ENCODE data around the gene KLK7. TPM values are rescaled to one million over a fixed set of nuclear protein-coding genes. Genes with fewer than 3 reads are reported as not detected.

The KLK7 gene
- polyA plus RNA-seq, 1 donor = 0.42 TPM

DNA sequence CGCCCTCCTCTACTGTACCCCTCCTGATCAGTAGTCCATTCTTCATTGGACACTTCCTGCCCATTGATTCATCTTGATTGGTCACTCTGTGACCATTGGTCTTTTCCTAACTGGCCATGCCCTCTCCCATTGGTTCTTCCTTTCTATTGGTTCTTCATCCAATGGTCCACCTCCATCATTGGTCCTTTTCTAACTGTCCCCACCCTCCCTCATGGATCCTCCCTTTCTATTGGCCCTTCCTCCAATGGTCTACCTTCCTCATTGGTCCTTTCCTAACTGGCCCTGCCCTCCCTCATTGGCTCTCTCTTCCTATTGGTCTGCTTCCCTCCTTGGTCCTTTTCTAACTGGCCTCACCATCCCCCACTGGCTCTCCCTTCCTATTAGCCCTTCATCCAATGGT is 21.5 kb downstream of the KLK7 start:
- Histone ChIP-seq H3K4me3 (ENCODE audit: low read length) (no peak overlapping the region), H3K36me3 (ENCODE audit: control insufficient read depth, insufficient read depth, low read length) (no peaks in the 10 kb centered on the region), H3K27ac (ENCODE audit: low read length) (no peak overlapping the region), H3K4me1 (ENCODE audit: control insufficient read depth, insufficient read depth, low read length) (no peaks in the 10 kb centered on the region), H3K9me3 (ENCODE audit: control insufficient read depth, low read depth, low read length) (no peaks in the 10 kb centered on the region), H3K27me3 (ENCODE audit: control insufficient read depth, insufficient read depth, low read length) (no peaks in the 10 kb centered on the region)
- no peak for DNase-seq
- no CpG with 5 or more reads among the region's 1 CpG for WGBS (ENCODE audit: insufficient coverage, low lambda C conversion rate)

DNA sequence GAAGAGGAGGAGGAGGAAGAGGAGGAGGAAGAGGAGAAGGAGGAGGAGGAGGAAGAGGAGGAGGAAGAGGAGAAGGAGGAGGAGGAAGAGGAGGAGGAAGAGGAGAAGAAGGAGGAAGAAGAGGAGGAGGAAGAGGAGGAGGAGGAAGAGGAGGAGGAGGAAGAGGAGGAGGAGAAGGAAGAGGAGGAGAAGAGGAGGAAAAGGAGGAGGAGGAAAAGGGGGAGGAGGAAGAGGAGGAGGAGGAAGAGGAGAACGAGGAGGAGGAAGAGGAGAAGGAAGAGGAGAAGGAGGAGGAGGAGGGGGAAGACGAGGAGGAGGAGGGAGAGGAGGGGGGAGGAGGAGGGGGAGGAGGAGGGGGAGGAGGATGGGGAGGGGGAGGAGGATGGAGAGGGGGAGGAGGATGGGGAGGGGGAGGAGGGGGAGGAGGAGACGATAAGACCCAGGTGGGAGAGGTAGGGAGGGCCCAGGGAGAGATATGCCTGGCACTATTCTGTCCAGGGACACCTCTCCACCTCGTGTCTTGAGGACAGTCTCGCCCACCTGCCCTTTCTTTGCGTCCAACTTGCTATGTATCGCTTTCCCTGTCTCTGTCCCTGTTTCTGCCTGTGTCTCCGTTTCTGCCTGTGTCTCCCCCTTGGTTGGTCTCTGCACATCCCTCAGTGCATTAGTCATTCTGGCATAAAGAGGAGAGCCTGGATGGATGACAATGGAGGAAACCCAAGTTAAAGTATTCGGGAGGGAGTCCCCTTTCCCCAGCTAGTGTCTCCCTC is 23.8 kb downstream of the KLK7 start:
- Histone ChIP-seq H3K9me3 (ENCODE audit: control insufficient read depth, low read depth, low read length) (no peaks in the 10 kb centered on the region), H3K27ac (ENCODE audit: low read length) (no peak overlapping the region), H3K36me3 (ENCODE audit: control insufficient read depth, insufficient read depth, low read length) (no peaks in the 10 kb centered on the region), H3K4me1 (ENCODE audit: control insufficient read depth, insufficient read depth, low read length) (no peaks in the 10 kb centered on the region), H3K4me3 (ENCODE audit: low read length) (no peak overlapping the region), H3K27me3 (ENCODE audit: control insufficient read depth, insufficient read depth, low read length) (no peaks in the 10 kb centered on the region)
- DNase-seq = peak in 1 of 2 donors; percentile 12
- 72% methylated on average over 3 of the region's 9 CpGs for WGBS (ENCODE audit: insufficient coverage, low lambda C conversion rate)

DNA sequence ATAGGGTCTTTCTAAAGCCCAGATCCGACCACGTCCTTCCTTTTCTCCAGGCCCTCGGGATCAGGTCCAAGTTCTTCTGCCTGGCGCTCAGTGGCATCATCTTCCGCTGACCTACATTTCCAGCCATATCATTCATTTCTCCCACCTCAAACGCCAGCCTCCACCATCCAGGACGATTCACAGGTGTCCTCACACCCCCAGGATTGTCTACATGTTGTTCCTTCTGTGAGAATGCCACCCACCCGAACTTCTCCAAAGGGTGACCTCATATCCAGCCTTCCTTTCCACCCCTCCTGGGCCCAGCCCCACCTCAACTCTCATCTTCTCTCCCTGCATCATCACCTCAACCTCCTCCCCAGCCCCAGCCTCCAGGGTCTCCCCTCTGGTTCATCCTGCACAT is 26.1 kb downstream of the KLK7 start:
- Histone ChIP-seq H3K36me3 (ENCODE audit: control insufficient read depth, insufficient read depth, low read length) (no peaks in the 10 kb centered on the region), H3K4me3 (ENCODE audit: low read length) (no peak overlapping the region), H3K9me3 (ENCODE audit: control insufficient read depth, low read depth, low read length) (no peaks in the 10 kb centered on the region), H3K27ac (ENCODE audit: low read length) (no peak overlapping the region), H3K27me3 (ENCODE audit: control insufficient read depth, insufficient read depth, low read length) (no peaks in the 10 kb centered on the region), H3K4me1 (ENCODE audit: control insufficient read depth, insufficient read depth, low read length) (no peaks in the 10 kb centered on the region)
- WGBS (ENCODE audit: insufficient coverage, low lambda C conversion rate) = 86% methylated on average over 4 of the region's 8 CpGs
- no peak for DNase-seq

DNA sequence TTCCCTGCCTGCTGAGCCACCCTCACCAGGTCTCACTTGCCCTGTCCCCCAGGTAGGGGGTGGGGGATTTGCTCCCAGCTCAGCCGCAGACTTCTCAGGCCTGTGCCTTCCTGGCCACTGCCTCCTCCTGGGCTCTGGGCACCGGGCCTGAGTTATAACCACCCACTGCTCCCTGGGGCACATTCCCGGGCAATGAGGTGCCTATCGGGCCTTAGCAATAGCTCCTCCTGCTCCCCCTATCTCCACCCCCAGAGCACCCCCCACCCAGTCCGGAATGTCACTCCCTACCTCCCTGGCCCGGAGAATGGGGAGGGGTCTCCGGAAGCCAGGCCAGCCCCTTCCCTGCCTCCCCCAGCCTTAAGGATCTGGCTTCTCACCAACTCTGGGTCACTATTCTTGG is 30.8 kb downstream of the KLK7 start, which contains the start of gene KLK5:
Gene KLK5 (minus strand): TSS at position 129 of the 400 bp plus-strand sequence. CDS start 381 bp downstream, outside the sequence.
- H3K4me3 ChIP-seq (ENCODE audit: low read length) = no peak within 1 kb of the TSS
- H3K27me3 ChIP-seq (ENCODE audit: control insufficient read depth, insufficient read depth, low read length) = no peaks in the 10 kb centered on the region
- DNase-seq = no peak
- WGBS (ENCODE audit: insufficient coverage, low lambda C conversion rate) = no CpG with 5 or more reads among the region's 7 CpGs
- no peaks in the 10 kb centered on the region for H3K4me1 ChIP-seq (ENCODE audit: control insufficient read depth, insufficient read depth, low read length)
- H3K9me3 ChIP-seq (ENCODE audit: control insufficient read depth, low read depth, low read length) = no peaks in the 10 kb centered on the region
- H3K36me3 ChIP-seq (ENCODE audit: control insufficient read depth, insufficient read depth, low read length) = no peaks in the 10 kb centered on the region
- H3K27ac ChIP-seq (ENCODE audit: low read length) = no peak within 1 kb of the TSS

DNA sequence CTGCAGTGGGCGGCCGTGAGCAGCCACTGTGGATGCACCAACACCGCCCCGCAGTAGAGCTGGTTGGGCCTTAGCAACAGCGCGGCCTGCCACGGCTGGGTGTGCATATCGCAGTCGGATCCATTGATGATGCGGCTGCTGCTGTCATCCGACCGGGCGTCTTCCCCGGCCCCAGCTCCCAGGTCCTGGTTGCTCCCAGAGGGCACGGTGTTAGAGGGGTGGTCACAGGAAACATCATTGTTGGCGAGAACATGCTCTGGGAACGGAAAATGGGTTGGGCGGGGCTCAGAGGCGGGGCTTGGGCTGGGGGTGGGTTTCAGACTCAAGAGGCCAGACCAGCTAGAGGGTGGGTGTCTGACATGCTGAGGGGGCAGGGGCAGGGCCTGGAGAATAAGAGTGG is 33.9 kb downstream of the KLK7 start:
- no peaks in the 10 kb centered on the region for H3K4me1 ChIP-seq (ENCODE audit: control insufficient read depth, insufficient read depth, low read length)
- H3K9me3 ChIP-seq (ENCODE audit: control insufficient read depth, low read depth, low read length) = no peaks in the 10 kb centered on the region
- no peaks in the 10 kb centered on the region for H3K36me3 ChIP-seq (ENCODE audit: control insufficient read depth, insufficient read depth, low read length)
- DNase-seq = no peak
- H3K27me3 ChIP-seq (ENCODE audit: control insufficient read depth, insufficient read depth, low read length) = no peaks in the 10 kb centered on the region
- no peak overlapping the region for H3K4me3 ChIP-seq (ENCODE audit: low read length)
- no CpG with 5 or more reads among the region's 19 CpGs for WGBS (ENCODE audit: insufficient coverage, low lambda C conversion rate)
- H3K27ac ChIP-seq (ENCODE audit: low read length) = no peak overlapping the region

DNA sequence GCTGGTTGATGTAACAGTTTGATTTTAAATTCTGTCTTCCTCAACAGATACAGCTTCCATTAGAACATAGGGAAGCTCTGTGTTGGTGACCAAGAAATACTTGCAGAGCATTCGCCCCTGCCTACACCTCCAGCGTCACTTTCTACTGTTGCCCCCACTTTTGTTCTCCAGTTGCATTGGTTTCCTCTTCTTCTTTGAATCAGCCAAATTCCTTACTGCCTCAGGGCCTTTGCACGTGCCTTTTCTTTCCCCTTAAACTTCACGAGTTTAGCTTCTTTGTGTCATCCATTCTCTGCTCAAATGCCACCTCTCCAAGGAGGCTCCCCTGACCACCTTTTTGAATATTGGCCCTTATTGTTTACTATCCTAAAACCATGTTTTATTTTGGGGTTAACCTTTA is 36.6 kb downstream of the KLK7 start:
- Histone ChIP-seq H3K27ac (ENCODE audit: low read length) (no peak overlapping the region), H3K4me3 (ENCODE audit: low read length) (no peak overlapping the region), H3K9me3 (ENCODE audit: control insufficient read depth, low read depth, low read length) (no peaks in the 10 kb centered on the region), H3K4me1 (ENCODE audit: control insufficient read depth, insufficient read depth, low read length) (no peaks in the 10 kb centered on the region), H3K36me3 (ENCODE audit: control insufficient read depth, insufficient read depth, low read length) (no peaks in the 10 kb centered on the region), H3K27me3 (ENCODE audit: control insufficient read depth, insufficient read depth, low read length) (no peaks in the 10 kb centered on the region)
- 95% methylated on average over 3 of the region's 4 CpGs for WGBS (ENCODE audit: insufficient coverage, low lambda C conversion rate)
- no peak for DNase-seq

DNA sequence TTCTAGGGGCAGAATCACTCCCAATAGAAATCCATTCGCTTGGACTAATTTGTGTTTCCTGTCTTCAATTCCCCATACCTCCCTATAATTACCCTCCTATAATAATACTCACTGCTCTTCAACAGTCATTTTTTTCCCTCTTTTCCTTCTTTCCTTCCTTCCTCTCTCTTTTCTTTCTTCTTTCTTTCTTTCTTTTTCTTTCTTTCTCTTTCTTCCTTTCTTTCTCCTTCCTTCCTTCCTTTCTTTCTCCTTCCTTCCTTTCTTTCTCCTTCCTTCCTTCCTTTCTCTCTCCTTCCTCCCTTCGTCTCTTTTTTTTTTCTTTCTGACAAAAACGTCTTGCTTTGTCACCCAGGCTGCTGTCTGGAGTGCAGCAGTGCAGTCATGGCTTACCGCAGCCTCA is 38.9 kb downstream of the KLK7 start:
- Histone ChIP-seq H3K27me3 (ENCODE audit: control insufficient read depth, insufficient read depth, low read length) (no peaks in the 10 kb centered on the region), H3K9me3 (ENCODE audit: control insufficient read depth, low read depth, low read length) (no peaks in the 10 kb centered on the region), H3K4me1 (ENCODE audit: control insufficient read depth, insufficient read depth, low read length) (no peaks in the 10 kb centered on the region), H3K36me3 (ENCODE audit: control insufficient read depth, insufficient read depth, low read length) (no peaks in the 10 kb centered on the region), H3K27ac (ENCODE audit: low read length) (no peak overlapping the region), H3K4me3 (ENCODE audit: low read length) (no peak overlapping the region)
- 72% methylated on average over 2 of the region's 4 CpGs for WGBS (ENCODE audit: insufficient coverage, low lambda C conversion rate)
- DNase-seq = no peak

DNA sequence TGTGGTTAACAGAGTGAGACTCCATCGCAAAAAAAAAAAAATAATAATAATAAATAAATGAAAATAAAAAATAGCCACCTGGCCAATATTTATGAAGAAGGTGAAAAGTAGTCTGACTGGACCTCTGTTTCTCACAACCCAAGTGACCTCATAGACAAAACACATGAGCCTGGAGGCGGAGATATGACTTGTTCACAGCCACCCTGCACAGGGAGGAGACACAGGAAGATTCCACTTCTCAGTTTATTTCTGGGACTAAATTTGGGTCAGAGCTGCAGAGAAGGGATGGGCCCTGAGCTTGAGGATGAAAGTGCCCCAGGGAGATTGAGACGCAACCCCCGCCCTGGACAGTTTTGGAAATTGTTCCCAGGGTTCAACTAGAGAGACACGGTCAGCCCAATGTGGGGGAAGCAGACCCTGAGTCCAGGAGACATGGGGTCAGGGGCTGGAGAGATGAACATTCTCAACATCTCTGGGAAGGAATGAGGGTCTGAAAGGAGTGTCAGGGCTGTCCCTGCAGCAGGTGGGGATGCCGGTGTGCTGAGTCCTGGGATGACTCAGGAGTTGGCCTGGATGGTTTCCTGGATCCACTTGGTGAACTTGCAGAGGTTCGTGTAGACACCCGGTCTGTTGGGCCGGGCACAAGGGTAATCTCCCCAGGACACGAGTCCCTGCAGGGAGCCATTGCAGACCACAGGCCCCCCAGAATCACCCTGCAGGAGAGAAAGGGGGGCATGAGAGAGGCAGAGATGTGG is 40.5 kb downstream of the KLK7 start:
- H3K27ac ChIP-seq (ENCODE audit: low read length) = no peak overlapping the region
- no CpG with 5 or more reads among the region's 10 CpGs for WGBS (ENCODE audit: insufficient coverage, low lambda C conversion rate)

DNA sequence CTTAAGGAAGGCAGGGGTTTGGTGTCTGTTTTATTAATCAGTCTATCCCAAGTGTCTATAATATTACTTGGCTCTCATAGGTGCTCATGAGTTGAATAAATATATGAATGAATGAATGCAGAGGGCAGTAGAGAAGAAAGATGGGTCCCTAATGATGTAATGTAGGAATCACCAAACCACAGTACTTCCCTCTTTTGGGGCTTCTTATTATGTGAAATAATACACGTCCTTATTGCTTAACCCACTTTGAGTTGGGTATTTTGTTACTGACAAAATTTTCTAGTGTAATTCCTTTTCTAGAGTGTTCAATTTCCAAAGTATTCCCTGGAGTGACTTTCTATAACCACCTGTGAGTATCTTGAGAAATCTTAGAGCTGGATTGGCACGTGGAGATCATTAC is 44.1 kb downstream of the KLK7 start:
- H3K27me3 ChIP-seq (ENCODE audit: control insufficient read depth, insufficient read depth, low read length) = no peaks in the 10 kb centered on the region
- DNase-seq = no peak
- H3K4me3 ChIP-seq (ENCODE audit: low read length) = no peak overlapping the region
- no peaks in the 10 kb centered on the region for H3K9me3 ChIP-seq (ENCODE audit: control insufficient read depth, low read depth, low read length)
- no peak overlapping the region for H3K27ac ChIP-seq (ENCODE audit: low read length)
- H3K36me3 ChIP-seq (ENCODE audit: control insufficient read depth, insufficient read depth, low read length) = no peaks in the 10 kb centered on the region
- no peaks in the 10 kb centered on the region for H3K4me1 ChIP-seq (ENCODE audit: control insufficient read depth, insufficient read depth, low read length)
- no CpG with 5 or more reads among the region's 2 CpGs for WGBS (ENCODE audit: insufficient coverage, low lambda C conversion rate)

More for the DNA sequence above, 40.5 kb downstream of the KLK7 start:
- Histone ChIP-seq H3K4me1 (ENCODE audit: control insufficient read depth, insufficient read depth, low read length) (no peaks in the 10 kb centered on the region), H3K36me3 (ENCODE audit: control insufficient read depth, insufficient read depth, low read length) (no peaks in the 10 kb centered on the region), H3K9me3 (ENCODE audit: control insufficient read depth, low read depth, low read length) (no peaks in the 10 kb centered on the region), H3K27me3 (ENCODE audit: control insufficient read depth, insufficient read depth, low read length) (no peaks in the 10 kb centered on the region), H3K4me3 (ENCODE audit: low read length) (no peak overlapping the region)
- no peak for DNase-seq

DNA sequence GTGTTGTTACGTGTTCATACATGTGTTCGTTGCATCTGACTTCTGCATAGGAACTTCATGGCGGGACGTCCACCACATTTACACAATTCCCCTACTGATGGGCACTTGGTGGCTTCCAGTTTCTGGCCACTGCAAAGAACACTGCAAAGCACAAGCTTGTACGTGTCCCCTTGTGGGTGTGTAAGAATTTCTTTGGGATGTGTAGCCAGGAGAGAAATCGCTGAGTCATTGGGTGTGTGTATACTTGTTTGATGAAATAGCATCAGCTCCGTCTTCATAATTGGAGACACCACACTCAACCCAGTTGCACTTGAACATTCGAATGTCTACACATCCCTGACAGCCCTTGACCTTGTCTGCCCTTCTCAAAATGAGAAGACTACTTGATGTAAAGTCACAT is 50.1 kb downstream of the KLK7 start:
- no peak overlapping the region for H3K4me3 ChIP-seq (ENCODE audit: low read length)
- DNase-seq = no peak
- H3K4me1 ChIP-seq (ENCODE audit: control insufficient read depth, insufficient read depth, low read length) = no peaks in the 10 kb centered on the region
- H3K27ac ChIP-seq (ENCODE audit: low read length) = no peak overlapping the region
- H3K27me3 ChIP-seq (ENCODE audit: control insufficient read depth, insufficient read depth, low read length) = peaks cover 11% of the 10 kb centered on the region
- WGBS (ENCODE audit: insufficient coverage, low lambda C conversion rate) = 100% methylated on average over 2 of the region's 8 CpGs
- no peaks in the 10 kb centered on the region for H3K36me3 ChIP-seq (ENCODE audit: control insufficient read depth, insufficient read depth, low read length)
- no peaks in the 10 kb centered on the region for H3K9me3 ChIP-seq (ENCODE audit: control insufficient read depth, low read depth, low read length)
